GM12878 (cell line): ENCODE measurements around the gene ATXN2.

Source experiments
- ATF7 ChIP-seq: fragments of 450-650 bp; IDR thresholded peaks from 2 replicates; pipeline ENCODE4 v1.6.1; 2016; ENCODE audit warnings: low read depth, mild to moderate bottlenecking
- CHD2 ChIP-seq: IDR thresholded peaks from 2 replicates; pipeline ENCODE4 v1.6.1; 2011; ENCODE audit warnings: low read depth, low read length, improper control_type of control experiment, borderline replicate concordance
- DPF2 ChIP-seq: fragments of 450-650 bp; IDR thresholded peaks from 2 replicates; pipeline ENCODE4 v1.6.1; 2017; ENCODE audit warnings: mild to moderate bottlenecking
- EZH2 ChIP-seq: IDR thresholded peaks from 2 replicates; pipeline ENCODE4 v1.6.1; 2012; ENCODE audit warnings: low read depth, mild to moderate bottlenecking, control low read depth, inconsistent platforms, low read length, borderline replicate concordance; ENCODE audit not compliant: control insufficient read depth
- GABPA ChIP-seq: IDR thresholded peaks from 2 replicates; pipeline ENCODE4 v1.6.1; 2014; ENCODE audit warnings: antibody characterized with exemption, low read depth, mild to moderate bottlenecking, inconsistent platforms
- NFYA ChIP-seq: IDR thresholded peaks from 2 replicates; pipeline ENCODE4 v1.6.1; 2011; ENCODE audit warnings: low read depth, mild to moderate bottlenecking, low read length, improper control_type of control experiment, borderline replicate concordance
- POLR2AphosphoS2 ChIP-seq: IDR thresholded peaks from 2 replicates; pipeline ENCODE4 v1.6.1; 2011; ENCODE audit warnings: low read depth, mild to moderate bottlenecking, low read length, improper control_type of control experiment, moderate library complexity
- RFX5 ChIP-seq: IDR thresholded peaks from 2 replicates; pipeline ENCODE4 v1.6.1; 2011; ENCODE audit warnings: low read depth, low read length, improper control_type of control experiment
- TF ChIP-seq, protein P1 (sequence below), 3 experiments: IDR thresholded peaks in 2 of 3; conservative IDR thresholded peaks in 1 of 3; 2 replicates each; pipeline ENCODE4 v1.5.1; 2011; ENCODE audit warnings: low read depth in 3 of 3, low read length in 3 of 3, mild to moderate bottlenecking in 3 of 3, control low read depth in 2 of 3, moderate library complexity in 2 of 3, inconsistent platforms in 1 of 3, mixed read lengths in 1 of 3; ENCODE audit not compliant: control insufficient read depth in 2 of 3, insufficient read depth in 1 of 3; ENCODE audit errors: extremely low read depth in 1 of 3
- TF ChIP-seq, protein P2 (sequence below): fragments of 450-650 bp; IDR thresholded peaks from 2 replicates; pipeline ENCODE4 v1.6.1; 2017; ENCODE audit warnings: mild to moderate bottlenecking
- TF ChIP-seq, protein P3 (sequence below): fragments of 150-350 bp; IDR thresholded peaks from 2 replicates; pipeline ENCODE4 v1.6.1; 2016; ENCODE audit warnings: low read depth, low read length
- TF ChIP-seq, protein P4 (sequence below): IDR thresholded peaks from 2 replicates; pipeline ENCODE4 v1.6.1; 2012; ENCODE audit warnings: mild to moderate bottlenecking, low read depth, low read length

DNA sequence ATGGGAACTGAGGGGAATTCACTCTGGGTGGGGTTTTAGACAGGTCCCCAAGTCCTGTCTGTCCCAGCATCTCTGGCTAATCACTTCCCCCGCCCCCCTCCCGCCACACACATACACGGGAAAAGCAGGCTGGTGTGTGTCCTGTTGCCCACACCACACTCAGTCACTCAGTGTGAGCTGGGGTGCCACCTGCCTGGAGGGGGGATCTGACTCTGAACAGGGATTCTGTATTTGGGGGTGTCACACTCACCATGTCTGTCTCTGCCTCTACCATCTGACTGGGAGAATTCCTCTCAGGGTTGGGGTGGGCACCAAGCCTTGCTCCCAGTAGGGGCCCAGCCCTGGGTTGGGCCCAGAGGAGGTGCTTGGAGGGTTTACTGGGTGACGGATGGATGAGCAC lies 162.3 kb downstream of the ATXN2 start:
- TF ChIP-seq, protein P1, sequence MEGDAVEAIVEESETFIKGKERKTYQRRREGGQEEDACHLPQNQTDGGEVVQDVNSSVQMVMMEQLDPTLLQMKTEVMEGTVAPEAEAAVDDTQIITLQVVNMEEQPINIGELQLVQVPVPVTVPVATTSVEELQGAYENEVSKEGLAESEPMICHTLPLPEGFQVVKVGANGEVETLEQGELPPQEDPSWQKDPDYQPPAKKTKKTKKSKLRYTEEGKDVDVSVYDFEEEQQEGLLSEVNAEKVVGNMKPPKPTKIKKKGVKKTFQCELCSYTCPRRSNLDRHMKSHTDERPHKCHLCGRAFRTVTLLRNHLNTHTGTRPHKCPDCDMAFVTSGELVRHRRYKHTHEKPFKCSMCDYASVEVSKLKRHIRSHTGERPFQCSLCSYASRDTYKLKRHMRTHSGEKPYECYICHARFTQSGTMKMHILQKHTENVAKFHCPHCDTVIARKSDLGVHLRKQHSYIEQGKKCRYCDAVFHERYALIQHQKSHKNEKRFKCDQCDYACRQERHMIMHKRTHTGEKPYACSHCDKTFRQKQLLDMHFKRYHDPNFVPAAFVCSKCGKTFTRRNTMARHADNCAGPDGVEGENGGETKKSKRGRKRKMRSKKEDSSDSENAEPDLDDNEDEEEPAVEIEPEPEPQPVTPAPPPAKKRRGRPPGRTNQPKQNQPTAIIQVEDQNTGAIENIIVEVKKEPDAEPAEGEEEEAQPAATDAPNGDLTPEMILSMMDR (IDR thresholded peaks at IDR 0.05 in 2 of 3, conservative IDR thresholded peaks at IDR 0.05 in 1 of 3; ENCODE audit: control insufficient read depth in 2 of 3, extremely low read depth in 1 of 3, insufficient read depth in 1 of 3, low read depth in 3 of 3, low read length in 3 of 3), result no peak
- TF ChIP-seq, protein P2, sequence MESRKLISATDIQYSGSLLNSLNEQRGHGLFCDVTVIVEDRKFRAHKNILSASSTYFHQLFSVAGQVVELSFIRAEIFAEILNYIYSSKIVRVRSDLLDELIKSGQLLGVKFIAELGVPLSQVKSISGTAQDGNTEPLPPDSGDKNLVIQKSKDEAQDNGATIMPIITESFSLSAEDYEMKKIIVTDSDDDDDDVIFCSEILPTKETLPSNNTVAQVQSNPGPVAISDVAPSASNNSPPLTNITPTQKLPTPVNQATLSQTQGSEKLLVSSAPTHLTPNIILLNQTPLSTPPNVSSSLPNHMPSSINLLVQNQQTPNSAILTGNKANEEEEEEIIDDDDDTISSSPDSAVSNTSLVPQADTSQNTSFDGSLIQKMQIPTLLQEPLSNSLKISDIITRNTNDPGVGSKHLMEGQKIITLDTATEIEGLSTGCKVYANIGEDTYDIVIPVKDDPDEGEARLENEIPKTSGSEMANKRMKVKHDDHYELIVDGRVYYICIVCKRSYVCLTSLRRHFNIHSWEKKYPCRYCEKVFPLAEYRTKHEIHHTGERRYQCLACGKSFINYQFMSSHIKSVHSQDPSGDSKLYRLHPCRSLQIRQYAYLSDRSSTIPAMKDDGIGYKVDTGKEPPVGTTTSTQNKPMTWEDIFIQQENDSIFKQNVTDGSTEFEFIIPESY, result no peak
- TF ChIP-seq POLR2AphosphoS2 (no peak), RFX5 (no peak), CHD2 (no peak), DPF2 (no peak), EZH2 (no peak), NFYA (no peak), GABPA (no peak), ATF7 (no peak)
- TF ChIP-seq, protein P3, sequence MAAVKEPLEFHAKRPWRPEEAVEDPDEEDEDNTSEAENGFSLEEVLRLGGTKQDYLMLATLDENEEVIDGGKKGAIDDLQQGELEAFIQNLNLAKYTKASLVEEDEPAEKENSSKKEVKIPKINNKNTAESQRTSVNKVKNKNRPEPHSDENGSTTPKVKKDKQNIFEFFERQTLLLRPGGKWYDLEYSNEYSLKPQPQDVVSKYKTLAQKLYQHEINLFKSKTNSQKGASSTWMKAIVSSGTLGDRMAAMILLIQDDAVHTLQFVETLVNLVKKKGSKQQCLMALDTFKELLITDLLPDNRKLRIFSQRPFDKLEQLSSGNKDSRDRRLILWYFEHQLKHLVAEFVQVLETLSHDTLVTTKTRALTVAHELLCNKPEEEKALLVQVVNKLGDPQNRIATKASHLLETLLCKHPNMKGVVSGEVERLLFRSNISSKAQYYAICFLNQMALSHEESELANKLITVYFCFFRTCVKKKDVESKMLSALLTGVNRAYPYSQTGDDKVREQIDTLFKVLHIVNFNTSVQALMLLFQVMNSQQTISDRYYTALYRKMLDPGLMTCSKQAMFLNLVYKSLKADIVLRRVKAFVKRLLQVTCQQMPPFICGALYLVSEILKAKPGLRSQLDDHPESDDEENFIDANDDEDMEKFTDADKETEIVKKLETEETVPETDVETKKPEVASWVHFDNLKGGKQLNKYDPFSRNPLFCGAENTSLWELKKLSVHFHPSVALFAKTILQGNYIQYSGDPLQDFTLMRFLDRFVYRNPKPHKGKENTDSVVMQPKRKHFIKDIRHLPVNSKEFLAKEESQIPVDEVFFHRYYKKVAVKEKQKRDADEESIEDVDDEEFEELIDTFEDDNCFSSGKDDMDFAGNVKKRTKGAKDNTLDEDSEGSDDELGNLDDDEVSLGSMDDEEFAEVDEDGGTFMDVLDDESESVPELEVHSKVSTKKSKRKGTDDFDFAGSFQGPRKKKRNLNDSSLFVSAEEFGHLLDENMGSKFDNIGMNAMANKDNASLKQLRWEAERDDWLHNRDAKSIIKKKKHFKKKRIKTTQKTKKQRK, result no peak
- TF ChIP-seq, protein P4, sequence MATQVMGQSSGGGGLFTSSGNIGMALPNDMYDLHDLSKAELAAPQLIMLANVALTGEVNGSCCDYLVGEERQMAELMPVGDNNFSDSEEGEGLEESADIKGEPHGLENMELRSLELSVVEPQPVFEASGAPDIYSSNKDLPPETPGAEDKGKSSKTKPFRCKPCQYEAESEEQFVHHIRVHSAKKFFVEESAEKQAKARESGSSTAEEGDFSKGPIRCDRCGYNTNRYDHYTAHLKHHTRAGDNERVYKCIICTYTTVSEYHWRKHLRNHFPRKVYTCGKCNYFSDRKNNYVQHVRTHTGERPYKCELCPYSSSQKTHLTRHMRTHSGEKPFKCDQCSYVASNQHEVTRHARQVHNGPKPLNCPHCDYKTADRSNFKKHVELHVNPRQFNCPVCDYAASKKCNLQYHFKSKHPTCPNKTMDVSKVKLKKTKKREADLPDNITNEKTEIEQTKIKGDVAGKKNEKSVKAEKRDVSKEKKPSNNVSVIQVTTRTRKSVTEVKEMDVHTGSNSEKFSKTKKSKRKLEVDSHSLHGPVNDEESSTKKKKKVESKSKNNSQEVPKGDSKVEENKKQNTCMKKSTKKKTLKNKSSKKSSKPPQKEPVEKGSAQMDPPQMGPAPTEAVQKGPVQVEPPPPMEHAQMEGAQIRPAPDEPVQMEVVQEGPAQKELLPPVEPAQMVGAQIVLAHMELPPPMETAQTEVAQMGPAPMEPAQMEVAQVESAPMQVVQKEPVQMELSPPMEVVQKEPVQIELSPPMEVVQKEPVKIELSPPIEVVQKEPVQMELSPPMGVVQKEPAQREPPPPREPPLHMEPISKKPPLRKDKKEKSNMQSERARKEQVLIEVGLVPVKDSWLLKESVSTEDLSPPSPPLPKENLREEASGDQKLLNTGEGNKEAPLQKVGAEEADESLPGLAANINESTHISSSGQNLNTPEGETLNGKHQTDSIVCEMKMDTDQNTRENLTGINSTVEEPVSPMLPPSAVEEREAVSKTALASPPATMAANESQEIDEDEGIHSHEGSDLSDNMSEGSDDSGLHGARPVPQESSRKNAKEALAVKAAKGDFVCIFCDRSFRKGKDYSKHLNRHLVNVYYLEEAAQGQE, result no peak
